ENCODE results near the gene EYA4.

EYA4 gene

GRCh38 chr6:133424359-133424758, 183.2 kb downstream of the EYA4 start:
- Histone ChIP-seq H3K23ac (ENCODE audit: low read length) (no peak overlapping the region), H3K4me3 (ENCODE audit: low read length) (no peak overlapping the region), H2AK5ac (ENCODE audit: low read length) (no peak overlapping the region), H2BK15ac (replicated peaks; ENCODE audit: low read depth) (no peak overlapping the region), H2BK5ac (ENCODE audit: low read length) (no peak overlapping the region), H2BK120ac (ENCODE audit: low read depth, low read length) (no peak overlapping the region), H3K9ac (ENCODE audit: low read length) (no peak overlapping the region), H4K8ac (ENCODE audit: low read depth, low read length) (no peak overlapping the region), H3K4me2 (ENCODE audit: low read length) (no peak overlapping the region), H3K18ac (ENCODE audit: low read length) (no peak overlapping the region), H4K5ac (ENCODE audit: low read length) (no peak overlapping the region), H3K36me3 (ENCODE audit: control insufficient read depth, insufficient read depth, low read length) (no peaks in the 10 kb centered on the region), H3K27ac (ENCODE audit: low read depth, low read length) (no peak overlapping the region), H3K56ac (ENCODE audit: low read length) (no peak overlapping the region), H3K79me2 (ENCODE audit: control insufficient read depth, insufficient read depth, low read length) (no peaks in the 10 kb centered on the region), H3K4me1 (ENCODE audit: control insufficient read depth, low read depth, low read length) (no peaks in the 10 kb centered on the region), H3K27me3 (ENCODE audit: insufficient read depth, low read length, poor library complexity) (no peaks in the 10 kb centered on the region), H3K79me1 (ENCODE audit: low read length) (no peaks in the 10 kb centered on the region), H3K4ac (ENCODE audit: low read depth, low read length) (no peak overlapping the region)
- no CpG with 5 or more reads among the region's 5 CpGs for WGBS (ENCODE audit: extremely low coverage, insufficient coverage, low lambda C conversion rate)
- DNase-seq = no peak

- Histone ChIP-seq H3K4me2 (ENCODE audit: low read length) (no peak overlapping the region), H2BK5ac (ENCODE audit: low read length) (no peak overlapping the region), H3K4me3 (ENCODE audit: low read length) (no peak overlapping the region), H3K4ac (ENCODE audit: low read depth, low read length) (no peak overlapping the region), H3K79me2 (ENCODE audit: control insufficient read depth, insufficient read depth, low read length) (no peaks in the 10 kb centered on the region), H2BK120ac (ENCODE audit: low read depth, low read length) (no peak overlapping the region), H3K56ac (ENCODE audit: low read length) (no peak overlapping the region), H3K4me1 (ENCODE audit: control insufficient read depth, low read depth, low read length) (peaks cover 3% of the 10 kb centered on the region), H4K5ac (ENCODE audit: low read length) (no peak overlapping the region), H2BK15ac (replicated peaks; ENCODE audit: low read depth) (no peak overlapping the region), H3K36me3 (ENCODE audit: control insufficient read depth, insufficient read depth, low read length) (no peaks in the 10 kb centered on the region), H3K27me3 (ENCODE audit: insufficient read depth, low read length, poor library complexity) (no peaks in the 10 kb centered on the region), H3K23ac (ENCODE audit: low read length) (no peak overlapping the region), H3K79me1 (ENCODE audit: low read length) (no peaks in the 10 kb centered on the region), H4K8ac (ENCODE audit: low read depth, low read length) (no peak overlapping the region), H2AK5ac (ENCODE audit: low read length) (no peak overlapping the region), H3K9ac (ENCODE audit: low read length) (no peak overlapping the region), H3K27ac (ENCODE audit: low read depth, low read length) (no peak overlapping the region), H3K18ac (ENCODE audit: low read length) (no peak overlapping the region)
- WGBS (ENCODE audit: extremely low coverage, insufficient coverage, low lambda C conversion rate) = no CpG with 5 or more reads among the region's 3 CpGs
- DNase-seq = no peak
These were observed 184.9 kb downstream of the EYA4 start for GRCh38 chr6:133426038-133426437.

- Histone ChIP-seq H3K56ac (ENCODE audit: low read length) (no peak overlapping the region), H3K18ac (ENCODE audit: low read length) (no peak overlapping the region), H2BK120ac (ENCODE audit: low read depth, low read length) (peak overlapping the region; percentile 54), H2AK5ac (ENCODE audit: low read length) (no peak overlapping the region), H3K4me1 (ENCODE audit: control insufficient read depth, low read depth, low read length) (peaks cover 7% of the 10 kb centered on the region), H2BK5ac (ENCODE audit: low read length) (no peak overlapping the region), H3K23ac (ENCODE audit: low read length) (no peak overlapping the region), H3K79me2 (ENCODE audit: control insufficient read depth, insufficient read depth, low read length) (no peaks in the 10 kb centered on the region), H3K4ac (ENCODE audit: low read depth, low read length) (no peak overlapping the region), H2BK15ac (replicated peaks; ENCODE audit: low read depth) (no peak overlapping the region), H3K36me3 (ENCODE audit: control insufficient read depth, insufficient read depth, low read length) (no peaks in the 10 kb centered on the region), H3K79me1 (ENCODE audit: low read length) (no peaks in the 10 kb centered on the region), H3K27me3 (ENCODE audit: insufficient read depth, low read length, poor library complexity) (no peaks in the 10 kb centered on the region), H3K27ac (ENCODE audit: low read depth, low read length) (no peak overlapping the region), H3K9ac (ENCODE audit: low read length) (no peak overlapping the region), H3K4me2 (ENCODE audit: low read length) (no peak overlapping the region), H3K4me3 (ENCODE audit: low read length) (no peak overlapping the region), H4K5ac (ENCODE audit: low read length) (no peak overlapping the region), H4K8ac (ENCODE audit: low read depth, low read length) (no peak overlapping the region)
- WGBS (ENCODE audit: extremely low coverage, insufficient coverage, low lambda C conversion rate) = no CpG with 5 or more reads among the region's 3 CpGs
- no peak for DNase-seq
These were observed 187.1 kb downstream of the EYA4 start for GRCh38 chr6:133428295-133428694.

- no peak overlapping the region for H3K4me3 ChIP-seq (ENCODE audit: low read length)
- H3K4me1 ChIP-seq (ENCODE audit: control insufficient read depth, low read depth, low read length) = peaks cover 7% of the 10 kb centered on the region
- no peak overlapping the region for H3K23ac ChIP-seq (ENCODE audit: low read length)
- no peak overlapping the region for H3K18ac ChIP-seq (ENCODE audit: low read length)
- no peak for DNase-seq
- no peak overlapping the region for H2BK5ac ChIP-seq (ENCODE audit: low read length)
- H3K27me3 ChIP-seq (ENCODE audit: insufficient read depth, low read length, poor library complexity) = no peaks in the 10 kb centered on the region
- H3K36me3 ChIP-seq (ENCODE audit: control insufficient read depth, insufficient read depth, low read length) = no peaks in the 10 kb centered on the region
- H4K5ac ChIP-seq (ENCODE audit: low read length) = no peak overlapping the region
- H3K9ac ChIP-seq (ENCODE audit: low read length) = no peak overlapping the region
- no peak overlapping the region for H2BK120ac ChIP-seq (ENCODE audit: low read depth, low read length)
- no peaks in the 10 kb centered on the region for H3K79me1 ChIP-seq (ENCODE audit: low read length)
- H3K4ac ChIP-seq (ENCODE audit: low read depth, low read length) = no peak overlapping the region
- no peak overlapping the region for H2BK15ac ChIP-seq (replicated peaks; ENCODE audit: low read depth)
- no peak overlapping the region for H3K27ac ChIP-seq (ENCODE audit: low read depth, low read length)
- no peak overlapping the region for H3K4me2 ChIP-seq (ENCODE audit: low read length)
- H3K56ac ChIP-seq (ENCODE audit: low read length) = no peak overlapping the region
- H4K8ac ChIP-seq (ENCODE audit: low read depth, low read length) = no peak overlapping the region
- no peaks in the 10 kb centered on the region for H3K79me2 ChIP-seq (ENCODE audit: control insufficient read depth, insufficient read depth, low read length)
- no peak overlapping the region for H2AK5ac ChIP-seq (ENCODE audit: low read length)
These were observed 189.4 kb downstream of the EYA4 start for GRCh38 chr6:133430530-133430929.

GRCh38 chr6:133431031-133431430, 189.9 kb downstream of the EYA4 start:
- H3K27ac ChIP-seq (ENCODE audit: low read depth, low read length) = no peak overlapping the region
- no peak overlapping the region for H2BK120ac ChIP-seq (ENCODE audit: low read depth, low read length)
- H3K36me3 ChIP-seq (ENCODE audit: control insufficient read depth, insufficient read depth, low read length) = no peaks in the 10 kb centered on the region
- H2BK5ac ChIP-seq (ENCODE audit: low read length) = peak overlapping the region; percentile 20
- no peak overlapping the region for H3K18ac ChIP-seq (ENCODE audit: low read length)
- H3K4me3 ChIP-seq (ENCODE audit: low read length) = no peak overlapping the region
- H3K56ac ChIP-seq (ENCODE audit: low read length) = no peak overlapping the region
- peak; percentile 55 for DNase-seq
- no peak overlapping the region for H3K4me2 ChIP-seq (ENCODE audit: low read length)
- peaks cover 7% of the 10 kb centered on the region for H3K4me1 ChIP-seq (ENCODE audit: control insufficient read depth, low read depth, low read length)
- H4K5ac ChIP-seq (ENCODE audit: low read length) = no peak overlapping the region
- no peaks in the 10 kb centered on the region for H3K79me2 ChIP-seq (ENCODE audit: control insufficient read depth, insufficient read depth, low read length)
- H4K8ac ChIP-seq (ENCODE audit: low read depth, low read length) = no peak overlapping the region
- H3K23ac ChIP-seq (ENCODE audit: low read length) = no peak overlapping the region
- H3K4ac ChIP-seq (ENCODE audit: low read depth, low read length) = no peak overlapping the region
- H2BK15ac ChIP-seq (replicated peaks; ENCODE audit: low read depth) = no peak overlapping the region
- H3K27me3 ChIP-seq (ENCODE audit: insufficient read depth, low read length, poor library complexity) = no peaks in the 10 kb centered on the region
- H3K9ac ChIP-seq (ENCODE audit: low read length) = no peak overlapping the region
- H2AK5ac ChIP-seq (ENCODE audit: low read length) = no peak overlapping the region
- H3K79me1 ChIP-seq (ENCODE audit: low read length) = no peaks in the 10 kb centered on the region

GRCh38 chr6:133432021-133432989, 191.1 kb downstream of the EYA4 start:
- Histone ChIP-seq H2AK5ac (ENCODE audit: low read length) (no peak overlapping the region), H3K4me1 (ENCODE audit: control insufficient read depth, low read depth, low read length) (peaks cover 7% of the 10 kb centered on the region), H3K4me2 (ENCODE audit: low read length) (no peak overlapping the region), H3K79me2 (ENCODE audit: control insufficient read depth, insufficient read depth, low read length) (no peaks in the 10 kb centered on the region), H3K79me1 (ENCODE audit: low read length) (no peaks in the 10 kb centered on the region), H3K9ac (ENCODE audit: low read length) (no peak overlapping the region), H3K23ac (ENCODE audit: low read length) (no peak overlapping the region), H3K4me3 (ENCODE audit: low read length) (no peak overlapping the region), H4K8ac (ENCODE audit: low read depth, low read length) (no peak overlapping the region), H3K56ac (ENCODE audit: low read length) (peak overlapping the region; percentile 61), H3K18ac (ENCODE audit: low read length) (peak overlapping the region; percentile 98), H3K27me3 (ENCODE audit: insufficient read depth, low read length, poor library complexity) (no peaks in the 10 kb centered on the region), H3K4ac (ENCODE audit: low read depth, low read length) (no peak overlapping the region), H2BK5ac (ENCODE audit: low read length) (peak overlapping the region; percentile 23), H3K27ac (ENCODE audit: low read depth, low read length) (peak overlapping the region; percentile 52), H3K36me3 (ENCODE audit: control insufficient read depth, insufficient read depth, low read length) (no peaks in the 10 kb centered on the region), H4K5ac (ENCODE audit: low read length) (no peak overlapping the region), H2BK15ac (replicated peaks; ENCODE audit: low read depth) (no peak overlapping the region), H2BK120ac (ENCODE audit: low read depth, low read length) (peak overlapping the region; percentile 92)
- DNase-seq = peak; percentile 81
- WGBS (ENCODE audit: extremely low coverage, insufficient coverage, low lambda C conversion rate) = no CpG with 5 or more reads among the region's 9 CpGs
